DND-41 (cell line): ENCODE results near the gene LEPR.

Source experiments
- ATAC-seq: fragments of 200-7000 bp; cut with Tn5 transposase; 3 replicates; pipeline ENCODE4 v1.9.1; 2021; ENCODE audit warnings: low read depth; ENCODE audit not compliant: insufficient read depth
- DNase-seq: peaks from one replicate; pipeline ENCODE4 v3.0.0-alpha.2; 2020
- H2AFZ ChIP-seq: 2 replicates; pipeline ENCODE4 v1.6.0; 2012; ENCODE audit warnings: low read depth, low read length
- H3K27ac ChIP-seq: 2 replicates; pipeline ENCODE4 v1.5.1; 2012; ENCODE audit warnings: low read length, inconsistent platforms
- H3K27me3 ChIP-seq: fragments of 200-600 bp; sonication (generic); 2 replicates; pipeline ENCODE4 v1.6.0; 2012; ENCODE audit warnings: low read length, mild to moderate bottlenecking, inconsistent platforms; ENCODE audit not compliant: insufficient read depth, poor library complexity
- H3K36me3 ChIP-seq: 2 replicates; pipeline ENCODE4 v1.5.1; 2012; ENCODE audit warnings: low read length, inconsistent platforms; ENCODE audit not compliant: insufficient read depth
- H3K4me1 ChIP-seq: 2 replicates; pipeline ENCODE4 v1.5.1; 2012; ENCODE audit warnings: mild to moderate bottlenecking, low read length; ENCODE audit not compliant: insufficient read depth
- H3K4me2 ChIP-seq: 2 replicates; pipeline ENCODE4 v1.6.0; 2012; ENCODE audit warnings: mild to moderate bottlenecking, moderate library complexity, low read length, inconsistent platforms; ENCODE audit not compliant: insufficient read depth
- H3K4me3 ChIP-seq, 2 experiments: fragments of 200-600 bp in 1 of 2; shearing (Covaris generic) in 1 of 2; 2 replicates each; pipeline ENCODE4 v1.5.1; 2012 to 2016; ENCODE audit warnings: inconsistent platforms in 2 of 2, low read length in 2 of 2, mild to moderate bottlenecking in 2 of 2, low read depth in 1 of 2, moderate library complexity in 1 of 2
- H3K79me2 ChIP-seq: 2 replicates; pipeline ENCODE4 v1.6.0; 2012; ENCODE audit warnings: low read length, inconsistent platforms; ENCODE audit not compliant: insufficient read depth
- H3K9ac ChIP-seq: 2 replicates; pipeline ENCODE4 v1.6.0; 2012; ENCODE audit warnings: low read depth, mild to moderate bottlenecking, inconsistent platforms, low read length, moderate library complexity
- H3K9me3 ChIP-seq: 2 replicates; pipeline ENCODE4 v1.5.1; 2012; ENCODE audit warnings: low read length, moderate library complexity, mild to moderate bottlenecking, inconsistent platforms; ENCODE audit not compliant: insufficient read depth, severe bottlenecking
- H4K20me1 ChIP-seq: 2 replicates; pipeline ENCODE4 v1.6.0; 2012; ENCODE audit warnings: low read length; ENCODE audit not compliant: insufficient read depth
- EZH2 ChIP-seq: IDR thresholded peaks from 3 replicates; pipeline ENCODE4 v1.6.1; 2012; ENCODE audit warnings: borderline replicate concordance, low read depth, mild to moderate bottlenecking, moderate library complexity, low read length, inconsistent platforms; ENCODE audit not compliant: severe bottlenecking
- TF ChIP-seq, protein P1 (sequence below): IDR thresholded peaks from 2 replicates; pipeline ENCODE4 v1.5.1; 2012; ENCODE audit warnings: borderline replicate concordance, low read length, moderate library complexity, mild to moderate bottlenecking; ENCODE audit not compliant: poor library complexity, severe bottlenecking; ENCODE audit errors: extremely low read depth

LEPR gene

DNA sequence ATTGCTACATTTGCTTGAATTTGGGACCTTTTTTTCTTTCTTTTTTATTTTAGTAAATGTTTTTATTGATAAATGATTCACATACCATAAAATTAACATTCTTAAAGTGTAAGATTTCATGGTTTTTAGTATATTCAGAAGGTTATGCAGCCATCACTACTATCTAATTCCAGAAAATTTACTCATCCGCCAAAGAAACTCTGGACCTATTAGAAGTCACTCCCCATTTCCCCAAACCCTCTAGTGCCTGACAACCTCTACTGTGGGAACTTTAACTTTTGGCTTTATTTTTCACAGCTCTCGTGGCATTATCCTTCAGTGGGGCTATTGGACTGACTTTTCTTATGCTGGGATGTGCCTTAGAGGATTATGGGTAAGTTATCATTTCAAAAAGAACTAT is 4.5 kb downstream of the LEPR start:
- no peak overlapping the region for H3K4me3 ChIP-seq
- no peak for ATAC-seq
- H3K36me3 ChIP-seq: peaks cover 30% of the 10 kb centered on the region
- H3K4me2 ChIP-seq: no peak overlapping the region
- peaks cover 21% of the 10 kb centered on the region for H3K79me2 ChIP-seq
- H3K9ac ChIP-seq: no peak overlapping the region
- H3K27ac ChIP-seq: no peak overlapping the region
- H3K4me1 ChIP-seq: peaks cover 19% of the 10 kb centered on the region
- TF ChIP-seq, protein P1, sequence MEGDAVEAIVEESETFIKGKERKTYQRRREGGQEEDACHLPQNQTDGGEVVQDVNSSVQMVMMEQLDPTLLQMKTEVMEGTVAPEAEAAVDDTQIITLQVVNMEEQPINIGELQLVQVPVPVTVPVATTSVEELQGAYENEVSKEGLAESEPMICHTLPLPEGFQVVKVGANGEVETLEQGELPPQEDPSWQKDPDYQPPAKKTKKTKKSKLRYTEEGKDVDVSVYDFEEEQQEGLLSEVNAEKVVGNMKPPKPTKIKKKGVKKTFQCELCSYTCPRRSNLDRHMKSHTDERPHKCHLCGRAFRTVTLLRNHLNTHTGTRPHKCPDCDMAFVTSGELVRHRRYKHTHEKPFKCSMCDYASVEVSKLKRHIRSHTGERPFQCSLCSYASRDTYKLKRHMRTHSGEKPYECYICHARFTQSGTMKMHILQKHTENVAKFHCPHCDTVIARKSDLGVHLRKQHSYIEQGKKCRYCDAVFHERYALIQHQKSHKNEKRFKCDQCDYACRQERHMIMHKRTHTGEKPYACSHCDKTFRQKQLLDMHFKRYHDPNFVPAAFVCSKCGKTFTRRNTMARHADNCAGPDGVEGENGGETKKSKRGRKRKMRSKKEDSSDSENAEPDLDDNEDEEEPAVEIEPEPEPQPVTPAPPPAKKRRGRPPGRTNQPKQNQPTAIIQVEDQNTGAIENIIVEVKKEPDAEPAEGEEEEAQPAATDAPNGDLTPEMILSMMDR: no peak
- no peak for TF ChIP-seq EZH2
- no peaks in the 10 kb centered on the region for H3K9me3 ChIP-seq
- no peak for DNase-seq
- no peaks in the 10 kb centered on the region for H3K27me3 ChIP-seq
- no peak overlapping the region for H2AFZ ChIP-seq
- H4K20me1 ChIP-seq: no peaks in the 10 kb centered on the region

DNA sequence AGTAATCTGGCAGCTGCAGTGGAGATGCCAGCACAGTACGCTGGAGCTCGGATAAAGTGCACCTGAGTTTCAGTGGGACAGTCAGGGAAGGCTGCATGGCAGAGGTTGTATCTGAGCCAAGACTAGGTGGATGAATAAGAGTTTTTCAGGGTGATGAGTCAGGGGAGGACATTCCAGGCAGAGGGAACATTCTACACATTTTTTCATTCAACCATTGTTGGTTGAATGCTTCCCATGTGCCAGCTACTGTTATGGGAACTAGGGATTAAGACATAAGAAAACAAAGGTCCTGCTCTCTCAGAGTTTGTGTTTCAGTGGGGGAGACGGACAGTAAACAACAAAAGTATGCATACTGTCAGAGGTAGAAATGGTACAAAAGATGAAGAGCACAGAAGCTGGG is 5.2 kb downstream of the LEPR start:
- no peak for DNase-seq
- Histone ChIP-seq H3K4me1 (peaks cover 19% of the 10 kb centered on the region), H3K79me2 (peaks cover 20% of the 10 kb centered on the region), H2AFZ (no peak overlapping the region), H4K20me1 (no peaks in the 10 kb centered on the region), H3K4me2 (no peak overlapping the region), H3K4me3 (no peak overlapping the region), H3K27me3 (no peaks in the 10 kb centered on the region), H3K36me3 (peaks cover 33% of the 10 kb centered on the region), H3K9ac (no peak overlapping the region), H3K27ac (no peak overlapping the region), H3K9me3 (no peaks in the 10 kb centered on the region)
- no peak for ATAC-seq
- TF ChIP-seq, protein P1: no peak
- no peak for TF ChIP-seq EZH2

DNA sequence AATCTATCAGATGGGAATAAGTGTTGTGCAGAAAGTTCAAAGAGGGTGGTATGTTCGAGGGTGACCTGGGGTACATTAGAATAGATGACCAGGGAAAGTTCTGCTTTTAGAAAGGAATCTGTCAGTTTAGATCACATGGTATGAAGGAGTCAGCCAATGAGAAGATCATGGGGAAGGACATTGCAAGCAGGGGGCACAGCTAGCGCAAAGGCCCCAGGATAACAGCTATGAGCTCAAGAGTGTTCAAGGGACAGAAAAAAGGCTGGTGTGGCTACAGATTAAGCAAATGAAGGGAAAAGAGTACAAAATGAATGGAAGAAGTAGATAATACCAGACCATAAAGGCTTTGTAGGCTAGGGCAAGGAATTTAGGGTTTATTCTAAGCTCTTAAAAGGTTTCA is 8.6 kb downstream of the LEPR start:
- no peak overlapping the region for H3K27ac ChIP-seq

More for the DNA sequence above, 8.6 kb downstream of the LEPR start:
- TF ChIP-seq, protein P1: no peak
- no peak for TF ChIP-seq EZH2
- Histone ChIP-seq H3K9ac (no peak overlapping the region), H3K27me3 (no peaks in the 10 kb centered on the region), H3K36me3 (peaks cover 42% of the 10 kb centered on the region), H2AFZ (no peak overlapping the region), H3K4me1 (no peaks in the 10 kb centered on the region), H3K4me2 (no peak overlapping the region), H3K4me3 (no peak overlapping the region), H3K79me2 (no peaks in the 10 kb centered on the region), H4K20me1 (no peaks in the 10 kb centered on the region), H3K9me3 (no peaks in the 10 kb centered on the region)
- ATAC-seq (no peak), DNase-seq (no peak)
